GM18499 (cell line): ENCODE measurements around the gene KLHL6.
"Not testable (repeated sequence)": the region's sequence is repeated elsewhere in the genome, so short reads cannot be mapped to it uniquely, and the experiment has no call there.

Experiments used
- ATAC-seq: cut with Tn5 transposase; IDR thresholded peaks from one replicate; pipeline ENCODE4 v1.9.1; 2021; ENCODE audit warnings: moderate number of reproducible peaks; ENCODE audit not compliant: insufficient read depth, unreplicated experiment

KLHL6 gene

GRCh38 chr3:183511286-183512131, 44.0 kb downstream of the KLHL6 start:
- ATAC-seq, result not testable (repeated sequence)

- no peak for ATAC-seq
Measured at GRCh38 chr3:183508821-183509220, 46.7 kb downstream of the KLHL6 start.

- ATAC-seq, result no peak
Measured at GRCh38 chr3:183507551-183507950, 48.0 kb downstream of the KLHL6 start.

- ATAC-seq, result no peak
Measured at GRCh38 chr3:183506674-183507320, 48.7 kb downstream of the KLHL6 start.

- no peak for ATAC-seq
Measured at GRCh38 chr3:183504597-183504996, 50.9 kb downstream of the KLHL6 start.

- ATAC-seq, result no peak
Measured at GRCh38 chr3:183503746-183504145, 51.8 kb downstream of the KLHL6 start.

- ATAC-seq, result no peak
Measured at GRCh38 chr3:183502237-183503181, 53.0 kb downstream of the KLHL6 start.

- no peak for ATAC-seq
Measured at GRCh38 chr3:183500981-183501704, 54.4 kb downstream of the KLHL6 start.

- ATAC-seq, result no peak
Measured at GRCh38 chr3:183500319-183500718, 55.2 kb downstream of the KLHL6 start.

- no peak for ATAC-seq
Measured at GRCh38 chr3:183498634-183499033, 56.9 kb downstream of the KLHL6 start.

- no peak for ATAC-seq
Measured at GRCh38 chr3:183497313-183497712, 58.2 kb downstream of the KLHL6 start.

GRCh38 chr3:183496311-183496710, 59.2 kb downstream of the KLHL6 start:
- no peak for ATAC-seq

- ATAC-seq, result no peak
Measured at GRCh38 chr3:183494341-183494740, 61.2 kb downstream of the KLHL6 start.

- no peak for ATAC-seq
Measured at GRCh38 chr3:183493296-183494045, 62.0 kb downstream of the KLHL6 start.

- no peak for ATAC-seq
Measured at GRCh38 chr3:183492849-183493179, 62.7 kb downstream of the KLHL6 start.

- ATAC-seq, result no peak
Measured at GRCh38 chr3:183491923-183492848, 63.3 kb downstream of the KLHL6 start.

GRCh38 chr3:183491109-183491922, 64.2 kb downstream of the KLHL6 start:
- ATAC-seq, result no peak

- ATAC-seq, result no peak
Measured at GRCh38 chr3:183490653-183491052, 64.9 kb downstream of the KLHL6 start.
